ENCODE measurements around the gene IFT57. TPM values are rescaled to one million over a fixed set of nuclear protein-coding genes. Genes with fewer than 3 reads are reported as not detected.

IFT57 gene
- total RNA-seq, 1 donor from 2014 or later, result 90.5 TPM

DNA sequence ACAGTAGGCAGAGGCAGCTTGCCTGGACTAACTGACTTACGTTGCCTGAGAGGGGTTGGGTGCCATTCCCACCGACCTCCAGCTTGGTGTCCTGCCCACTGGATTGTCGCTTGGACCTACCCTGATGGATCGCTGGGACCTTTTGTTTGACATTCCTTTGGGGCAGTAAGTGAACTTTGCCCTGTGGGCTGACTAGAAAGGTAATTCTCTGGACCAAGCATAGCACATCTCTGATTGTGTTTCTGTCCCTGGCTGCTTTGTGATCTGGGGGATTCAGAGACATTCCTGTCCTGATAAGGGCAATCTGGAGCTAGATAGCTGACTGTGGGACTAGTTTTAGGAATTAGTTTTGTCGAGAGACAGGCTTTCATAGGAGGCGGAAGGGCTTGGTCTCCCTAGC, 19.5 kb upstream of the IFT57 start:
- no peak overlapping the region for H3K4me3 Mint-ChIP-seq
- no peaks in the 10 kb centered on the region for H3K9me3 ChIP-seq (ENCODE audit: low read depth)
- DNase-seq (ENCODE audit: low spot score), result no peak
- peaks cover 5% of the 10 kb centered on the region for H3K4me1 Mint-ChIP-seq
- H3K36me3 Mint-ChIP-seq, result no peaks in the 10 kb centered on the region
- H3K4me2 ChIP-seq, result no peak overlapping the region
- TF ChIP-seq EZH2phosphoT487 (IDR thresholded peaks at IDR 0.05), result no peak
- H3K4me1 ChIP-seq, result peaks cover 12% of the 10 kb centered on the region
- H3K27me3 Mint-ChIP-seq (ENCODE audit: insufficient read depth, low read depth), result peaks cover 2% of the 10 kb centered on the region
- H3K27ac ChIP-seq, result no peak overlapping the region
- peaks cover 8% of the 10 kb centered on the region for H3F3A ChIP-seq (ENCODE audit: low read depth)
- no peaks in the 10 kb centered on the region for H3K27me3 ChIP-seq
- H3K4me3 ChIP-seq, result no peak overlapping the region
- H4K20me1 ChIP-seq (ENCODE audit: low read depth), result no peaks in the 10 kb centered on the region
- no peaks in the 10 kb centered on the region for H3K79me2 ChIP-seq (ENCODE audit: low read depth)
- peaks cover 6% of the 10 kb centered on the region for H3K9me3 Mint-ChIP-seq
- H2AFZ ChIP-seq (replicated peaks), result no peak overlapping the region
- no peak overlapping the region for H3K9ac ChIP-seq
- no peaks in the 10 kb centered on the region for H3K36me3 ChIP-seq
- no peak overlapping the region for H3K27ac Mint-ChIP-seq

DNA sequence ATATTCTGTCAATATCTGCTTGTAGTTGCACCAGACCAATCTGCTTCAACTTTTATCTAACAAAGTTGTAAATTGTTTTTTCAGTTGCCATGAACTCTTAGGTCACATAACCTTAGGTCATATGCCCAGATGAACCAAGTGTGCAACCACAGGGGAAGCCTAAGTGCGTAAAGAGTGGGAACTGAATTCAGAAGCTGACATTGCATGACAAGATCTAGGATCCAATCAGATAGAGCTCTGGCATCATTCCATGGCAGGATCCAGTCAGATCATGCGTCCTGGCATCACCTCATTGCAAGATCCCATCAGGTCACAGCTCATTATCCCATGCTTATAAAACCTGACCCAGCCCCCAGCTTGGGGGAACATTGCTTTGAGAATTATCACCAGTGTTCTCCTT, 18.9 kb upstream of the IFT57 start:
- no peak for DNase-seq (ENCODE audit: low spot score)
- H3K9me3 ChIP-seq (ENCODE audit: low read depth), result no peaks in the 10 kb centered on the region
- peaks cover 6% of the 10 kb centered on the region for H3K9me3 Mint-ChIP-seq
- no peak overlapping the region for H3K4me3 Mint-ChIP-seq
- H3K9ac ChIP-seq, result no peak overlapping the region
- no peaks in the 10 kb centered on the region for H3K27me3 ChIP-seq
- peaks cover 8% of the 10 kb centered on the region for H3F3A ChIP-seq (ENCODE audit: low read depth)
- no peaks in the 10 kb centered on the region for H3K36me3 ChIP-seq
- no peak overlapping the region for H3K4me2 ChIP-seq
- no peak overlapping the region for H3K4me3 ChIP-seq
- no peaks in the 10 kb centered on the region for H3K79me2 ChIP-seq (ENCODE audit: low read depth)
- H2AFZ ChIP-seq (replicated peaks), result no peak overlapping the region
- H3K27ac ChIP-seq, result no peak overlapping the region
- H3K4me1 Mint-ChIP-seq, result peaks cover 5% of the 10 kb centered on the region
- H3K27me3 Mint-ChIP-seq (ENCODE audit: insufficient read depth, low read depth), result peaks cover 2% of the 10 kb centered on the region
- no peaks in the 10 kb centered on the region for H3K36me3 Mint-ChIP-seq
- peaks cover 12% of the 10 kb centered on the region for H3K4me1 ChIP-seq
- H3K27ac Mint-ChIP-seq, result no peak overlapping the region
- no peaks in the 10 kb centered on the region for H4K20me1 ChIP-seq (ENCODE audit: low read depth)
- no peak for TF ChIP-seq EZH2phosphoT487 (IDR thresholded peaks at IDR 0.05)

DNA sequence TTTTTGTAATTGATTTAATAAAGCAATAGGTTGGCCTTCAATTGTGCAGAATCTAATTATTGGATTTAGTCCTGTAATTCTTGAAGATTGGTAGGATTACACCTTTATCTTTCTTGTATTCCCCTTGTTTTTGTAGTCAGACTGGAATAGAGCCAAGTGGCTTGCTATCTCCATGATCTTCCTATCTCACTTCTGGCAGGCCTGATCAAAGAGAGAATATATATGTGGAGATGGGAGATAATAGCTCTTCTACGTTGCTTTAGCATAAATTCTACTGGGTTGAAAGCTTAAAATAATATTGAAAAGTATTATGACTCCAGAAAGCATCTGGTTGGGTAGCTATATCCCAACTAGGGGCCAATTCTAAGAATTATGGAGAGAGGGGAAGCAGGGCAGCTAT, 16.9 kb upstream of the IFT57 start:
- H3K4me3 Mint-ChIP-seq, result no peak overlapping the region
- no peaks in the 10 kb centered on the region for H4K20me1 ChIP-seq (ENCODE audit: low read depth)

GRCh38 chr3:108235290-108235689, 13.1 kb upstream of the IFT57 start:
- no peak for TF ChIP-seq CTCF (IDR thresholded peaks at IDR 0.05)
- no peak for TF ChIP-seq EZH2 (IDR thresholded peaks at IDR 0.05)
- TF ChIP-seq EZH2phosphoT487 (IDR thresholded peaks at IDR 0.05), result no peak
- Histone ChIP-seq H3K4me1 (peaks cover 8% of the 10 kb centered on the region), H3F3A (ENCODE audit: low read depth) (no peaks in the 10 kb centered on the region), H2AFZ (replicated peaks) (no peak overlapping the region), H4K20me1 (ENCODE audit: low read depth) (no peaks in the 10 kb centered on the region), H3K4me3 (no peak overlapping the region), H3K27ac (no peak overlapping the region), H3K9ac (no peak overlapping the region), H3K79me2 (ENCODE audit: low read depth) (no peaks in the 10 kb centered on the region), H3K36me3 (no peaks in the 10 kb centered on the region), H3K9me3 (ENCODE audit: low read depth) (no peaks in the 10 kb centered on the region), H3K27me3 (no peaks in the 10 kb centered on the region), H3K4me2 (no peak overlapping the region)
- H3K36me3 Mint-ChIP-seq, result no peaks in the 10 kb centered on the region
- H3K9me3 Mint-ChIP-seq, result no peaks in the 10 kb centered on the region
- H3K27ac Mint-ChIP-seq, result no peak overlapping the region
- peaks cover 2% of the 10 kb centered on the region for H3K27me3 Mint-ChIP-seq (ENCODE audit: insufficient read depth, low read depth)
- DNase-seq (ENCODE audit: low spot score), result no peak
- H3K4me3 Mint-ChIP-seq, result no peak overlapping the region
- H3K4me1 Mint-ChIP-seq, result no peaks in the 10 kb centered on the region

More for the DNA sequence above, 16.9 kb upstream of the IFT57 start:
- H3K27me3 ChIP-seq, result no peaks in the 10 kb centered on the region
- no peak overlapping the region for H3K4me3 ChIP-seq
- no peak overlapping the region for H3K9ac ChIP-seq
- peaks cover 12% of the 10 kb centered on the region for H3K4me1 ChIP-seq
- no peak for TF ChIP-seq EZH2phosphoT487 (IDR thresholded peaks at IDR 0.05)
- no peak for TF ChIP-seq EZH2 (IDR thresholded peaks at IDR 0.05)
- no peak for TF ChIP-seq CTCF (IDR thresholded peaks at IDR 0.05)
- H3K27me3 Mint-ChIP-seq (ENCODE audit: insufficient read depth, low read depth), result peaks cover 2% of the 10 kb centered on the region
- no peaks in the 10 kb centered on the region for H3K36me3 Mint-ChIP-seq
- H3K36me3 ChIP-seq, result no peaks in the 10 kb centered on the region
- no peak overlapping the region for H3K27ac Mint-ChIP-seq
- no peaks in the 10 kb centered on the region for H3K79me2 ChIP-seq (ENCODE audit: low read depth)
- no peak overlapping the region for H3K4me2 ChIP-seq
- peaks cover 5% of the 10 kb centered on the region for H3K4me1 Mint-ChIP-seq
- no peak overlapping the region for H2AFZ ChIP-seq (replicated peaks)
- H3F3A ChIP-seq (ENCODE audit: low read depth), result peaks cover 8% of the 10 kb centered on the region
- no peak overlapping the region for H3K27ac ChIP-seq
- no peak for DNase-seq (ENCODE audit: low spot score)
- H3K9me3 Mint-ChIP-seq, result peaks cover 2% of the 10 kb centered on the region
- H3K9me3 ChIP-seq (ENCODE audit: low read depth), result no peaks in the 10 kb centered on the region
